Stimulated activated CD4-positive, alpha-beta T cell treated with anti-CD3 and anti-CD28 coated beads, Interleukin-15, amount 100 ng/mL, for 1 hour (primary cell): ENCODE measurements around the gene SIMC1.
"Not testable (repeated sequence)": the region's sequence is repeated elsewhere in the genome, so short reads cannot be mapped to it uniquely, and the experiment has no call there.

Experiments
- DNase-seq, 2 donors: peaks; one replicate each; pipeline ENCODE4 v3.0.0-alpha.2; 2020; ENCODE audit warnings: low read depth in 1 of 2, low spot score in 1 of 2

SIMC1 gene

DNA sequence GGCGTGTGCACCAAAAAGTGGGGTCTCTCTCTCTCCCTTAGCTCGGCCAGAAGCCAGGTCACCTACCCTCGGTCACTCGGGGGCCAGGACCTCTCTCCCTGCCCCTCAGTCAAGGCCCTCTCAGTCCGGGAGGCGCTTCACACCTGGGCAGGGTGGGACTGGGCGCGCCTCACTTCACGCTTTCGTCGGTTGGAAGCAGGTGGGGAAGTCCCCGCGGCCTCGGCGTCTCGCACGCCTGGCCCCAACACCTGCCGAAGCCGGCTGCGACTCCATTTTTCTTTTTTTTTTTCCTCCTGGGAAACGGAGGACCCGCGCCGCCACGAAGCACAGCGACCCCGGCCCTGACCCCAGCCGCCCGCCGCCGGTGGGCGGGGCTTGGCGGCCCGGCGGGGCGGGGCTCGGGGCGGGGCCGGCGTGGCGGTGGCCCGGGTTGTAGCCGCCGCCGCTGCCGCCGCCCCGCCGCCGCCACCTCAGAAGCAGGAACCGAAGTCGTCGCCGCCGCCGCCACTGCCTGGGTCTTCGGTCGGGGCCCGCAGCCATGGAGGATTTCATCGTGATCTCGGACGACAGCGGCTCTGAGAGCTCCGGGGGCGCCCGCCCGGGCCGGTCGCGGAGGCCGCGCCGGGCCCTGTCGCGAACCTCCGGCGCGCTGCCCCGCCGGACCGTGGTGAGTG is at the start of gene SIMC1:
Gene SIMC1, plus strand, starts transcription at position 454 of the 674 bp plus-strand sequence. Its CDS starts 85 bp downstream, at position 539.
- peak; percentile 41 to 62 for DNase-seq

DNA sequence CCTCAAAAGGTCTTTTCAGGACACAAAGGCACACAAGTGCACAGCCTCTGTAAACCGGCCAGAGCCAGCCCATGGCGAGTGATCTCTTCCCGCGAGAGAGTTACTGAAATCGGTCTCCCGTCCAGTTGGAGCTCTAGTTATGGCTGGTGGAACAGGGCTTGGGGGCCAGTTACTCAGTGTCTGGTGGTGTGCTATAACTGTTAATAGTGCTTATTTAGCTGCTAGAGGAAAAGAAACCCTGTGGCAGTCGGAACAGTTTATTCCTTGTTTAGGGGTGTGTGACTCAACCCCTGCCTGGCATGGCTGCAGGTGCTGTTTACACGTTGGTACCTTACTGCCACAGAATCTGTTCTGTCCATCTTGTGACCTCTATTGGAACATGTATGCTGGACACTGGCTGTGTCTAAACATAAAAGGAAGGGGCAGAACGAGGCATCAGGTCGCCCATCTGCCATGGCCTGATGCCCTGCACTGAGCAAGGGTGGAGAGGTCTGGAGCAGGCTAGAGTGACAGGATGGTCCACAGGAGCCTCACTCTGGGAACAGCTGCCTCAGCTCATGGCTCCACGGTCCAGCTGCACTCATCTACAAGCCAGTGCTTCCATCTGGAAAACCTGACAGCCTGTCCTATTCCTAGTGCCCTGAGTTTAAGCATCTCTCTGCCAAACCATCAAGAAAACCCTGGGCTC is 49.6 kb upstream of the SIMC1 start:
- no peak for DNase-seq

DNA sequence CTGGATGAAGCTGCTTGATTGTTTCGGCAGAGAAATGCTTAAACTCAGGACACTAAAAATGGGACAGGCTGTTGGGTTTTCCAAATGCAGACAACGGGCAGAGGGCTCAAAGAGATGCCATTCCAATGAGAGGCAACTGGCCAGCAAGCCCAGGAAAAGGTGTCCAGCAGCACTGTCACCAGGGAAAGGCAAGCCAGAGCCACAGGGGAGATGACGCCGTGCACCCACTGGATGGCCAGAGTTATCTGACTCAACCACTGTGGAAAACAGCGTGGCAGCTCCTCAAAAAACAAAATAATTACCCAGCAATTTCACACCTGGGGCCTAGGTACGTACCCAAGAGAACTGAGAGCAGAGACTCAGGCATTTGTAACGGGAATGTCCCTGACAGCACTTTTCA is 48.4 kb upstream of the SIMC1 start:
- DNase-seq: no peak

DNA sequence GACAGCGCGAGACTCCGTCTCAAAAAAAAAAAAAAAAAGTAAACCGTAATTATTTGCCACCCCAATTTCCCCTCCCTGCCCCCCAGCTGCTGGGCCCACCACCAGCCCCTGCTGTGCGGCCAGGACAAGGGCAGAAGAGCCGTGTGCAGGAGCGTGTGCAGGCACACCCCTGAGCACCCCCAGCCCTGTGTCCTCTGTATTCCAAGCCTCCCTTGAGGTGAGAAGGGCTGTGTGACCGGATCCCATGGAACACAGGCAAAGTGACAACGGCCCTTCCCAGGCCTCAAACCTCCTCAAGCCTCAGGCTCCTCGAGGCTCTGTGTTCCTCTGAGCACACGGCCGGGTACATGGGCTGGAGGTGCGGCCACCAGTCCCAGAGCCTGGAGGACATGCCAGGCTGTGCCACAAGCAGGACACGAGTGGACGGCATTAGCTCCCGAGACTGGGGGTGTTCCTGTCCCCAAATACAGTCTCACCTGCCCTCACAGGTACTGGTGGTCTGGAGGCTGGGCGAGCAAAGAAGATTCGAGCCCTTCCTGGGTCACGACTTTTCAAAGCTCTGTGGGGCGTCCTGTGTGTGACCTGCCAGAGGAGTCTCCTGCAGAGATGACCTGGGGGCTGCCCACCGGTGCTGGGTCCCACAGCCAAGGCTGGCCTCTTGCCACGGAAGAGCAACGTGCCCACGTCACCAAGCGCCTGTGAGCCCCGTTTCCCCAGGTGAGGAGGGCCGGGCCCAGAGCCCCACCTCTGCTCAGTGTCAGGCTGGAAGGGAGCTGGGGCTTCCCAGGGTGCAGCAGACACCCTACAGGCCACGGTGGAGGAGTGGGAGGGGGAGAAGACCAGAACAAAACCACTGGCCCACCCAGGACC is 47.1 kb upstream of the SIMC1 start:
- DNase-seq: no peak

DNA sequence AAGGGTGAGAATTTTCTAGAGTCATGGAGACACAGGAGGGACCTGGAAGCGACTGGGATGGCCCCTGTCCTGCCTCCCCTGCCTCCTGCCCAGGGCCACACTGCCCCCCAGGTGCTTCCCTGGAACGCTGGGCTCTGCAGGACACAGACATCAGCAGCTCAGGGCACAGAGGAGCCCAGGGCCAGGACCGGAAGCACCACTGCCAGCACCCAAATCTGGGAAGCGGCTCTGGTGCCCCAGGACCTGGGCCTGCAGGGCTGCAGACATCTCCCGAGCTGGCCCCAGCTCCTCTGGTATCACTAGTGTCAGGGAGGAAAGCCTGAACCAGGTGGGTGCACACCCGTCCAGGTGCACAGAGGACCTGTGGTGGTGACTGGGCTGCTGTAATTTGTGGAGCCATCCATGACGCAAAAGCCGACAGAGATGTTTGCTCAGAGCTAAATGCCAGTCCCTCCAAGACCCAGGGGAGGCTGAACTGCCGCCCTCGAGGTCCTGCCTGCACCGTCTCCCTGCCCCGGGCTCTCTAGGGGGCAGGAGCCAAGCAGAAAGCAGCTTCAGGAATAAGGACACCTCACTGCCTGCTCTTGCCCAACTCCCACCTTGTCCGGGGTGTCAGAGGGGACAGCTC is 46.0 kb upstream of the SIMC1 start:
- DNase-seq: no peak

DNA sequence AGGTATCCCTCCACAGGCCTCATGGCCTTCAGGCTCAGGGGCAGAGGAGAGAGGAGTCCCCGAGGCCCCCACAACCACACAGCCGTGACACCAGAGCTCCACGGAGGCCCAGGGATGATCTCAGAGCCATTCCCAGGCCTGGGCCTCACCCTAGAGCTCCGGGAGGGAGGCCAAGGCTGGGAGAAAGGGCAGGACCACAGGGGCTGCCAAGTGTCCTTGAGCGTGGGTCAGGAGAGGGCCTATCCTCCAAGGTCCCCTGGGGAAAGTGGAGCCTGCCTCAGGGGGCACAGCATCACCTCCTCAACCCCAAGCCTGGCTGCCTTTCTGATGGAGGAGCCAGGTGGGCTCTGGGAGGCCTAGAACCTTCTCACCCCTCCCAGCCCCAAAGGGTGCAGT is 45.5 kb upstream of the SIMC1 start:
- not testable (repeated sequence) for DNase-seq

DNA sequence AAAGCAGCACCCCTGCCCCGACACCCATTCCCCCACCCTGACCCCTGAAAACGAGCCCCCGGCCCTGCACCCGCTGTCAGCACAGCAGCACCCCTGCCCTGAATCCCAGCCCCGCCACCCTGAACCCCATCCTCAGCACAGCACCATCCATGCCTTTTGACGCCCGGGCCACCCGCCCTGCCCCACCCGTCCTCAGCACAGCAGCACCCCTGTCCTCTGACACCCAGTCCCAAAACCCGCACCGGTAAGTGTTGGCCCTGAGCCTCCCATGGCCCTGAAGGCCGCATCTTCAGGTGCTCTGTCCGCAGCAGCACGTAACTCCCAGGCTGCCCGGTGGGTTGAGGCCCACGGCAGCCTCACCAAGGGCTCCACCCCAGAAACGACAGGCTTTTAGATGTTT is 44.6 kb upstream of the SIMC1 start:
- DNase-seq: not testable (repeated sequence)

DNA sequence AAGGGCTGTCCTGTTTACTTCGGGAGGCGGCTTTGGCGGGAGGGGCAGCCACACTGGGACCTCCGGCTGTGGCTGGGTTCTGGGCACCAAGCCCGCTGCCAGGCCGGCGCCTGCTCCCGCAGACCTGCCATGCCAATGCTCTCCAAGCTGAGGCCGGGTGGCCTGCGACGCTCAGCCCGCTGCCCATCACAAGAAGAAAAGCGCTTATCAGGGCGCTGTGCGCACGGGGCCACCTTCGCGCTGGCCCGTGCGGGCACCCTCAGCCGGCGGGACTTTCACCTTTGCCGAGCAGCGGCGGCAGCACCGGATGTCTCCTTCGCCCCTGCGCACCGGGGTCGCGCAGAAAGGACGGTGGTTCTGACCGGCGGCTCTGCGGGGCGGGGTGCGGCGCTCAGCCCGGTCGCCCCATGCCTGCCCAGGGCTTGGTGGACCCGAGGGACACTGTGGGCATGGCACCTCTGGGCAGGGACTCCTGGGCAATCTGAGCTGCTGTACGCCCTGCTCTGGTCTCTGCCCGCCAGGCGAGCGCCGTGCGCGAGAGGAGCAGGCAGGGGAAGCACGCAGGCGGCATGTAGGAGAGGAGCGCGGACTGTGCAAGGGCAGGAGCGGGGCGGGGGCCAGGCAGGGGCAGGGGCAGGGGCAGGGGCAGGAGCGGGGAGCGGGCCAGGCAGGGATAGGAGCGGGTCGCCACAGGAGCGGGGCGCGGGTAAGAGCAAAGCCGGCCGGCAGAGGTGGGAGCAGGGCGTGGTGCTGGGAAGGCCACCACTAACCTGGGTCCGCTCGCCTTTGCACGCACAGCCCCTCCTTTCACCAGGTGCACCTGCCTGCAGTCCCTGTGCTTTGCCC is 43.8 kb upstream of the SIMC1 start:
- DNase-seq: not testable (repeated sequence)

DNA sequence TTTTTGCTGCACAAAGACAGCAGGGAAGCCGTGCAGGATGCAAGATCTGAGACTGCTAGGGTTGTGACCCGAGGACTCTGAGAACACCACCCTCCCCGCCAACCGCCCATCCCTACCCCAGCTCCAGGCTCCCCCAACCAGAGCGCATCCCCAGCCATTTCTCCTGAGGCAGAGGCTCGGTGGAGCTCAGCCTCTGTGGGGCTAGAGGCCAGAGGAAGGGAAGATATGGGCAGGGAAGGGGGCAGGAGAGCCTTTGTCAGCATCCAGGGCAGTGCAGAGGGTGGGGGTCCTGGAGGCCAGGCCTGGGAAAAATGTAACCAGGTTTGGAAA is 43.2 kb upstream of the SIMC1 start:
- not testable (repeated sequence) for DNase-seq

DNA sequence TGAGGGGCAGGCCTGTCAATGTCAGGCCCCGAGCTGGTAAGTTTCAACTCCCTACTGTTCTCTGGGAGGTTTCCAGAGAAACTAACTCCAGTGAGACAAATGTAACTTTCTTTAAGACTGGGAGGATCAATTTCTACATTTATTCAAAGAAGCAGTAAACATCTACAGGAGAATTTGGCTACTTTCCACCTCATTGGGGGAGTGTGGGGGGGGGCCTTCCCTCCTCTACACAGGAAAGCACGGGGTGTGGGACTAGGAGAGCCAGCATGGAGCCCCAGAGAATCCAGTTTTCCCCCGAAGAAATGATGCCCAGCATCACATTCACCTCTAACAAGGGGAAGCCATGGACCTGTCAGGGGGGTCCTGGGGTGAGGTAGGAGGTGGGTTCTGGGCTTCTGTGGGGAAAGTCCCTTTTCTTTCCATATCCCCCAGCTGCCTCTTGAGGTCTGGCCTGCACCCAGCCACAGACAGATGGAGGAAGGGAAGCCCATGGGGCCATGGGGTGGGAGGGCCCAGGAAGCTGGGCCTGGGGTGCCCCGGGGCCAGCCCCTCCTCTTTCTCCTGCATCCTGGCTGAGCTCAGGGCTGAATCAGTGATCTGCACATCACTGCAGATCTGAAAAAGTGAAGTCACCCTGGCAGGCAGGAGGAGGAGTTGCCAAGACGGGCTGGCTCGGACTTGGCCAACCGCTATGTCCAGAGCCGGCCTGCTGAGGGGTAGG is 42.6 kb upstream of the SIMC1 start:
- DNase-seq: not testable (repeated sequence)

DNA sequence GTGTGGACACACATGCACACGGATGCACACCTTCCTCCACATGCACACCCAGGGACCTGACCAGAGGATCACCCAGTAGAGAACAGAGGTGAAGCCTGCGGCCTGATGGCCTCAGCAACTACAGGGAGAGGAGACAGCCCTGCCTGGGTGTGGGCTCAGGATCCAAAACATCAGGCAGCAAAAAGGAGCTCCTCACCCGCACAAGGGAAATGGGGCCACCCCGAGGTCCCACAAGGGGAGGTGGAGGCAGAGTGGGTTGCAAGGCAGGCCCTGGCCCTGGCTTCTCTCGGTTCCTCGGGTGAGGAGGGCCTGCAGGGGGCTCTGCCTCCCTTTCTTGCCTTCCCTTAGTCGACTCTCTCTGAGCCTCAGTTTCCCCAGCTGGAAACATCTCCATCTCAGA is 41.4 kb upstream of the SIMC1 start:
- DNase-seq: not testable (repeated sequence)

DNA sequence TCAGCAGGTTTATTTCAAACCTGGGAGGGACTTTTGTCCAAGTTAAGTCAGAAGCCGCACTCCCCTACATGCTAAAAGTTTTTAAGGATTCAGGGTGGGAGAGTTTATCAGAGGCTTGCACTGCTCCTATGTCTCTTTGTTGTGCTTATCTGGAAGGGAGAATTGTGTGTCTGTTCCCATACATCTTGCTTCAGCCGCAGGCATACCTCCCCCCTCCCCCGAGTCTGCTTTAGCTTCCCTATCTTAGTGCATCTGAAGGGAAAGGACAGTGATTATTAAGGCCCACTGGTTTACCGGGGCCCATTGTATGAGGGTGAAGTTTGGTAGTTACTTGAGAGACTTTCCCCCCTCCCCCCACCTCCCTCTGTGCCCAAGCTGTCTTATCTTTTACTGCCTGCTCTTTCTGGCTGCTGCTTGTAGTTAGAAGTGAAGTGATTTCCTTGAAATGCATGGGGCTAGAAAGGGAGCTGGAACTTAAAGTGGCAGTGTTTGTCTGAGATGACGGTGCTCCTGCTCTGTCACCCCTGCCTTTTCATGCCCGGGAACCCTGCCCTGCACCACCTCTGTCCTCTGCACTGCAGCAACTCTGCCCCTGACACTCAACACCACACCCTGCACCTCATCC is 40.9 kb upstream of the SIMC1 start:
- not testable (repeated sequence) for DNase-seq

DNA sequence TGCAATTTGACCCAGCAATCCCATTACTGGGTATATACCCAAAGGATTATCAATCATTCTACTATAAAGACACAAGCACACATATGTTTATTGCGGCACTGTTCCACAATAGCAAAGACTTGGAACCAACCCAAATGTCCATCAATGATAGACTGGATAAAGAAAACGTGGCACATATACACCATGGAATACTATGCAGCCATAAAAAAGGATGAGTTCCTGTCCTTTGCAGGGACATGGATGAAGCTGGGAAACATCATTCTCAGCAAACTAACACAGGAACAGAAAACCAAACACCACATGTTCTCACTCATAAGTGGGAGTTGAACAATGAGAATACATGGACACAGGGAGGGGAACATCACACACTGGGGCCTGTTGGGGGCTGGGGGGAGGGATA is 39.9 kb upstream of the SIMC1 start:
- DNase-seq: not testable (repeated sequence)

DNA sequence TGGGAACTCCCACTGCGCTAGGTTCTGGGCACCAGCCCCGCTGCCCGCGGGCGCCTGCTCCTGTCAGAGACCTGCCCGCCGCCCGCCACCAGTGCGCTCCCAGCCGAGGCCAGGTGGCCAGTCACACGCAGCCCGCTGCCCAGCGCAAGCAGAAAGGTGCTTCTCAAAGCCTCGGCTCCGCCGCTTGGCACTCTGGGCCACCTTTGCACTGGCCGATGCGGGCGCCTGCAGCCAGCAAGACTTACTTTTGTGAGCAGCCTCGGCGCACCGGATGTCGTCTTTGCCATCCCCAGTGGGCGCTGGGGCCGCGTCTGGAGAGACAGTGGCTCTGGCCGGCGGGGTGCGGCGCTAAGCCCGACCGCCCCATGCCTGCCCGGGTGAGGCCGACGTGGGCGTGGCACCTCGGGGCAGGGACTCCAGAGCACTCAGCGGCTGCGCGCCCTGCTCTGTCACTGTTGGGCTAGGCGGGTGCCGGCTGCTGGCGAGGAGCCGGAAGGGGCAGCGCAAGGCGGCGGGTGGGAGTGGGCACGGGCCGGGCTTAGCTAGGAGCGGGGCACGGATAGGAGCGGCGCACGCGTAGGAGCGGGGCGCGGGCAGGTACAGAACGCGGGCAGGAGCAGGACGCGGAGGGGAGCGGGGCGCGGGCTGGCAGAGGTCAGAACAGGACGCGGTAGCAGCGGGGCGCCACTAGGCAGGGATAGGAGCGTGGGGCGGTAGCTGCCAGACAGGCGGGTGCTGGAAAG is 39.1 kb upstream of the SIMC1 start:
- DNase-seq: not testable (repeated sequence)

DNA sequence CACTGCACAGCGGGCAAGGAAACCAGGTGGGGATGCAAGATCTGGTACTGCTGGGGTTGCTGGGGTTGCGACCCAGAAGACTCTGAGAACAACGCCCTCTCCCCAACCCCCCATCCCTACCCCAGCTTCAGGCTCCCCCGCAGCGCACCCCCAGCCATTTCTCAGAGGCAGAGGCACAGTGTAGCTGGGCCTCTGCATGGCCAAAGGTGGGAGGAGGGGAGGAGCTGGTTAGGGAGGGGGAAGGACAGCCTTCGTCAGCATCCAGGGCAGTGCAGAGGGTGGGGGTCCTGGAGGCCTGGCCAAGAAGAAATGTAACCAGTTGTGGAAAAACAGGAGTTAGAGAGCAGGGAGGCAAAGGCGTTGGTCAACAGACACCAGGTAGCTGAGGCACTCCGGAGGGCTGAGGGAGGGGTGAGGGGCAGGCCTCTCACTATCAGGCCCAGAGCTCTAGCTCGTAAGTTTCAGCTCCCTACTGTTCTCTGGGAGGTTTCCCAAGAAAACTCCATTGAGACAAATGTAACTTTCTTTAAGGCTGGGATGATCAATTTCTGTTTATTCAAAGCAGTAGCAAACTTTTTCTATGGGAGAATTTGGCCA is 38.3 kb upstream of the SIMC1 start:
- not testable (repeated sequence) for DNase-seq

DNA sequence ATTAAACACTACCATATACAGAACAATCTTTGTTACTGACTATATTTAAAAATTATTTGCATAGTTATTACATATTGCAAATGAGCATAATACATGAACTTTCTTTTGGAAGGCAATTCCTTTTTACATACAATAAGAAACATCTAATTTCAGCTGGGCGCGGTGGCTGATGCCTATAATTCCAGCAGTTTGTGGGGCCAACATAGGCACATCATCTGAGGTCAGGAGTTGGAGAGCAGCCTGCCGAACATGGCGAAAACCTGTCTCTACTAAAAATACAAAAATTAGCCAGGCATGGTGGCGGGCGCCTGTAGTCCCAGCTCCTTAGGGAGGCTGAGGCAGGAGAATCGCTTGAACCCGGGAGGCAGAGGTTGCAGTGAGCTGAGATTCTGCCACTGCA is 36.4 kb upstream of the SIMC1 start:
- no peak for DNase-seq

DNA sequence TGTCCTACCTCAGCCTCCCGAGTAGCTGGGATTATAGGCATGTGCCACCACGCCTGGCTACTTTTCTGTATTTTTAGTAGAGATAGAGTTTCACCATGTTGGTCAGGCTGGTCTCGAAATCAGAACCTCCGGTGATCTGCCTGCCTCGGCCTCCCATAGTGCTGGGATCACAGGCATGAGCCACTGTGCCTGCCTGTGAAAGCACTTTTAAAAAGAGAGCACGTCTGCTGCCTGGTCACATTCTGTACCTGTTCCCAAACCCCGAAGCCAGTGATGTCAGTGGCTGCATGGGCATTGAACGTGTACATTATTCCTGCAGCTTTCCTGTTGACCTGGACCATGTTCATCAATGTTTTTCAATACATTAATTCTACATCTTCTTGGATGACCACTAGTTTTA is 35.1 kb upstream of the SIMC1 start:
- no peak for DNase-seq

DNA sequence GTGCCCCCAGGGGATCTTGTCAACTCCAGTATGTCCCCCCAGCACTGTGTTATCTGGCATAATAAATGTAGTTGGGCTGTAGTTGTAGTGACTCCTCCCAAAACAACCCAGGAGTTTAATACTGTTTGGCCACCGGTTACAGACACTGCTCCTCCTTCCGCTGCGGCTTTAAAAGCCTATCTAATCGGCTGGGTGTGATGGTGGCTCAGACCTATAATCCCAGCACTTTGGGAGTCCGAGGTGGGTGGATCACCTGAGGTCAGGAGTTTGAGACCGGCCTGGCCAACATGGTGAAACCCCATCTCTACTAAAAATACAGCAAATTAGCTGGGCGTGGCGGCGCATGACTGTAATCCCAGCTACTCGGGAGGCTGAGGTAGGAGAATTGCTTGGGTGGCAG is 34.7 kb upstream of the SIMC1 start:
- DNase-seq: not testable (repeated sequence)
